HFFc6 (cell line): ENCODE results near the gene COL4A1. TPM values are rescaled to one million over a fixed set of nuclear protein-coding genes. Genes with fewer than 3 reads are reported as not detected.

Experiments
- DNase-seq: peaks from one replicate; pipeline ENCODE4 v3.0.0-alpha.2; 2018
- H3K27ac Mint-ChIP-seq: 2 replicates; pipeline ENCODE4 v1.8.0; 2020; ENCODE audit warnings: mild to moderate bottlenecking, mixed read lengths
- H3K27me3 Mint-ChIP-seq: 2 replicates; pipeline ENCODE4 v1.8.0; 2021; ENCODE audit warnings: mild to moderate bottlenecking, moderate library complexity, mixed read lengths; ENCODE audit not compliant: insufficient read depth
- H3K36me3 Mint-ChIP-seq: 2 replicates; pipeline ENCODE4 v1.8.0; 2021; ENCODE audit warnings: low read depth, mixed read lengths
- H3K4me1 Mint-ChIP-seq: 2 replicates; pipeline ENCODE4 v1.8.0; 2020; ENCODE audit warnings: low read depth, mixed read lengths
- H3K4me3 Mint-ChIP-seq: 2 replicates; pipeline ENCODE4 v1.8.0; 2020; ENCODE audit warnings: mild to moderate bottlenecking, moderate library complexity, mixed read lengths
- H3K9me3 Mint-ChIP-seq: 2 replicates; pipeline ENCODE4 v1.8.0; 2020; ENCODE audit warnings: mild to moderate bottlenecking, mixed read lengths
- total RNA-seq, 6 experiments: library from RNA; stranded (reverse); fragmentation: NEBNext Ultra II Directional; extraction: Animal tissue kit (Norgen Biotek cat#: 25700); gene quantifications; 2 replicates in 1 of 6; 3 replicates in 5 of 6; pipeline ENCODE4 v1.2.3, GENCODE V29; 2021
- TF ChIP-seq, protein P1 (sequence below): fragments of 200-600 bp; sonication (generic); IDR thresholded peaks from 2 replicates; pipeline ENCODE4 v1.5.0; 2021; ENCODE audit warnings: antibody characterized with exemption, mild to moderate bottlenecking

COL4A1 gene
- total RNA-seq, 6 experiments from 2014 or later, result 137 to 328 (median 148) TPM

DNA sequence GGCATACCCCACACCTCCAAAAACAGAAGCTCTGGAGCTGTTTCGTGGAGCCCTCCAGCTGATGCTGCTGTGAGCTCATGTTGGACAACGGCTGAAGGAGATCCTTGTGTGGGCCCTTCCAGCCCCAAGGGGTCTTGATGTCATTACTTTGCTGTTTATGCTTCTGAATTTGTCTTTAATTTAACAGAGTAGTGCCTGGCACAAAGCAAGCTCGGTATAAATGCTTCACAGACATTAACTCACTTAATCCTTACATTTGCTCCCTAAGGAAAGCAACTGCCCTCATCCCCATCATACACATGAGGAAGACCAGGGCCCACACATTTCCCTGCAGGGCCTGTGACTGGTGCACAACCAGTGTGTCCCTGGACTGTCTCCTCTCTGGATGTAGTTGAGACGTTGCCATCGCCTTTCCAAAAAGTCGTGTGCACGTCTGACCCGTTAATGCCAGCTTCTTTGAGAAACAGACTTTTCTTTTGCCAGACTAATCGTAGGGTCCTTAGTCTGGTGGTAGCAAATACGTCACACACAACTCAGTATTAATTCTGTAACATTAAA lies 7.6 kb downstream of the COL4A1 start:
- Mint-ChIP-seq H3K9me3 (no peaks in the 10 kb centered on the region), H3K27me3 (no peaks in the 10 kb centered on the region; the same call in 1 of the 2 replicates), H3K4me3 (no peak overlapping the region), H3K4me1 (peaks cover 47% of the 10 kb centered on the region), H3K27ac (no peak overlapping the region), H3K36me3 (peaks cover 14% of the 10 kb centered on the region)
- TF ChIP-seq, protein P1, sequence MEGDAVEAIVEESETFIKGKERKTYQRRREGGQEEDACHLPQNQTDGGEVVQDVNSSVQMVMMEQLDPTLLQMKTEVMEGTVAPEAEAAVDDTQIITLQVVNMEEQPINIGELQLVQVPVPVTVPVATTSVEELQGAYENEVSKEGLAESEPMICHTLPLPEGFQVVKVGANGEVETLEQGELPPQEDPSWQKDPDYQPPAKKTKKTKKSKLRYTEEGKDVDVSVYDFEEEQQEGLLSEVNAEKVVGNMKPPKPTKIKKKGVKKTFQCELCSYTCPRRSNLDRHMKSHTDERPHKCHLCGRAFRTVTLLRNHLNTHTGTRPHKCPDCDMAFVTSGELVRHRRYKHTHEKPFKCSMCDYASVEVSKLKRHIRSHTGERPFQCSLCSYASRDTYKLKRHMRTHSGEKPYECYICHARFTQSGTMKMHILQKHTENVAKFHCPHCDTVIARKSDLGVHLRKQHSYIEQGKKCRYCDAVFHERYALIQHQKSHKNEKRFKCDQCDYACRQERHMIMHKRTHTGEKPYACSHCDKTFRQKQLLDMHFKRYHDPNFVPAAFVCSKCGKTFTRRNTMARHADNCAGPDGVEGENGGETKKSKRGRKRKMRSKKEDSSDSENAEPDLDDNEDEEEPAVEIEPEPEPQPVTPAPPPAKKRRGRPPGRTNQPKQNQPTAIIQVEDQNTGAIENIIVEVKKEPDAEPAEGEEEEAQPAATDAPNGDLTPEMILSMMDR, result no peak
- DNase-seq, result no peak

DNA sequence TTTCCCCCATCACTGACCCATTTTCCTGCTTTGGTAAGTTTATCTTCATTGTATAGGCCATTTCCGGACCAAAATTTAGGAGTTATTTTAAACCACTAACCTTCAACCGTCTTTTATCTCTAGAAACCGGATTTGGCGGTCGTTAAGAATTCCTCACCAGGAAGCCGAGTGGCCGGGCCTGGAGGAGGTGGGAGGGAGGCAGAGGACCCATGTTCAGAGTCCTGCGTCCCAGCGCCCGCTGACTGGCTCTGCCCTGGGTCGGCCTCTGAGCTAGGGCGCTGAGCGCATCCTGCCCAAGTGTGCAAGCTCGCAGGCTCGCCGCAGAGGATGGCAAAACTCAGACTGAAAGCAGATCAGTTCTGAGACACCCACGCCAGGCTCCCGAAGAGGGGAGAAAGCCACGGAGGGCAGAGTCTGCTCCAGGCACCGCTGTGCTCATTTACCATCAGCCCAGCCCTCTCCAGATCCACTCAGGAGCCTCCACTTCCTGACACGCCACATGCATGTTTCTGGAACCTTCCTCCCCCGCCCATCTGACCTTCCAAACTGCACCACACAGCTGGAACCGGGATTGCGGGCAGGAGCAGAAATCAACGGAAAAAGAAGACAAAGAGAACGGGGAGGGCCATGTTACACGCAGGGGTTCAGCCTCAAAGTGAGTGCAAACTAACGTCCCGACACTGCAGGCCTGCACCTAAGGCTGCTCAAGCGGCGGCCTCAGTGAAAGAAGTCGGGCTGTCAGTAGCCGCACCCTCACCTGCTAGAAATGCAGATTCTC lies 8.3 kb downstream of the COL4A1 start:
- no peak for DNase-seq
- Mint-ChIP-seq H3K9me3 (no peaks in the 10 kb centered on the region), H3K4me1 (peaks cover 44% of the 10 kb centered on the region), H3K27me3 (no peaks in the 10 kb centered on the region; the same call in 1 of the 2 replicates), H3K36me3 (peaks cover 8% of the 10 kb centered on the region), H3K27ac (no peak overlapping the region), H3K4me3 (no peak overlapping the region)
- TF ChIP-seq, protein P1, result no peak

DNA sequence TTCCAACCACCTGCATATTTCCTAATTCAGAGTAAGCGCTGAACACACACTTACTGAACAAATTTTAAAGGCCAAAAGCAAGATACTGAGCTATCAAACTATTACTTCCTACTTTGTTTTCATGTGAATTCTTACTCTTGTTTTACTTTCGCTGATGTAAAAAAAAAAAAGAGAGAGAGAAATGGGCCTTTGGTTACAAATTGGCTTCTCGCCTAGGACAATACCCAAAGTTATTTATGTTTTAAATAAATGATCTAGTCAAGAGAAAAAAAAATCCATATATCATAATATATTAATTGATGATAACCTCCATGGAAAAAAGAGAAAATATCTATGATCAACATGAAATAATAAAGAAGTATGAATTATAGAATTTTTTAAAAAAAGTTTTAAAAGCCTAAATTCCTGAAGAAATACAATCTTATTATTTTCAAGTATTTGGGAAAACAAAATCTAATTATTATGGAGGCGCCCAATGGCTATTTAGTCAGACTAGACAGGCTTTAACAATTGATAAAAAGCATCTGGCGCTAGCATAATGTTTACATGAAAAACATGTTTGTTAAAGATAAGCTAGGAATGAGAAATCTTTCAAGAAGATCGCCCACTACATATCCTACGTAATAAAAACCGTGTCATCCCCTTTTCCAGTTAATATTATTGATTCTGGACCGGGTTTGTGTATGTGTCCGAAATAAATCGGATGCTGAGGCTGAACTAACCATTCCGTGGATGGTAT lies 9.0 kb downstream of the COL4A1 start:
- TF ChIP-seq, protein P1, result no peak
- Mint-ChIP-seq H3K9me3 (no peaks in the 10 kb centered on the region), H3K4me3 (no peak overlapping the region), H3K27ac (no peak overlapping the region), H3K36me3 (peaks cover under 1% of the 10 kb centered on the region), H3K4me1 (peaks cover 36% of the 10 kb centered on the region), H3K27me3 (no peaks in the 10 kb centered on the region; the same call in 1 of the 2 replicates)
- no peak for DNase-seq

DNA sequence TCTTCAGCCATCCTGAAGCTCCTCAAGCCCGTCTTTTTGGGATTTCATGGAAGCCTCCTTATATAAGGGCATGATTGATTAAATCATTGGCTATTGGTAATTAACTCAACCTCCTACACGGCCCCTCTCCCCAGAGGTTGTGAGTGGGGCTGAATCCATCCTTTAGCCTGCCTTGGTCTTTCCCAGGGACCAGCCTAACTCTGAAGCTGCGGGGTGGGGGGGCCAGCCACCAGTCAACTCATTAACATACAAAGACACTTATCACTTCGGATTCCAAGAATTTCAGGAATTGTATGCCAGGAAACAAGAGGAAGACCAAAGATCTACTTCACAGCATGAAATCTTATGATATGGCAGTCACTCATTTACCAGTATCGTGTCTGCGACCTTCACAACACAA lies 9.9 kb downstream of the COL4A1 start:
- Mint-ChIP-seq H3K27ac (no peak overlapping the region), H3K4me1 (peaks cover 27% of the 10 kb centered on the region), H3K4me3 (no peak overlapping the region), H3K36me3 (no peaks in the 10 kb centered on the region; the same call in 1 of the 2 replicates), H3K27me3 (no peaks in the 10 kb centered on the region; the same call in 1 of the 2 replicates), H3K9me3 (no peaks in the 10 kb centered on the region)
- DNase-seq, result no peak
- TF ChIP-seq, protein P1, result no peak

DNA sequence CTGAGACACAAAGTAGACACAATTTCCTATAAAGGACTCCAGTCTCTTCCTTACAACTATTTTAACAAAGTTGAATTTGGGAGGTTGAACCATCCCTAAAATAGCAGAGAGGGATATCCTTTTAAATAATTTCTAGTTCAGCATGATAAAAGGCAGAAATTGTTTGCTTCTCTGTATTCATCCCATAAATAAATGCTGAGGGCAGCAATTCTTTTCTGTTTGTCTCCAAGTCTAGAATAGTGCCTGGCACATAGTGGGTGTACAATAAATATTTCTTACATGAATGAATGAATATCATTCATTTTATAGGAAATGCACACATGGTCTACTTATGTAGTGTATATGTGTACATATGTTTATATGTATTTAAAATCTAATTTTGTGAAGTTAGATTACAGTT lies 12.3 kb downstream of the COL4A1 start:
- TF ChIP-seq, protein P1, result no peak
- H3K27me3 Mint-ChIP-seq, result no peaks in the 10 kb centered on the region; the same call in 1 of the 2 replicates
- no peak for DNase-seq
- no peak overlapping the region for H3K4me3 Mint-ChIP-seq
- H3K27ac Mint-ChIP-seq, result no peak overlapping the region
- H3K36me3 Mint-ChIP-seq, result peaks cover 15% of the 10 kb centered on the region; the same call in 1 of the 2 replicates
- H3K4me1 Mint-ChIP-seq, result peaks cover 6% of the 10 kb centered on the region
- no peaks in the 10 kb centered on the region for H3K9me3 Mint-ChIP-seq
